ENCODE measurements around the gene PLPP4.
A peak's percentile ranks its signal among the peaks of the same experiment; 100 is the strongest.
"Not testable (repeated sequence)": the region's sequence is repeated elsewhere in the genome, so short reads cannot be mapped to it uniquely, and the experiment has no call there.

The PLPP4 gene

GRCh38 chr10:120485946-120486345 is 28.9 kb downstream of the PLPP4 start:
- Histone ChIP-seq H3K4me3 (ENCODE audit: extremely low read depth, insufficient read depth, low read length, poor library complexity, severe bottlenecking) (no peak overlapping the region), H3K36me3 (ENCODE audit: control insufficient read depth, insufficient read depth, low read length) (no peaks in the 10 kb centered on the region), H3K27ac (ENCODE audit: low read depth, low read length, severe bottlenecking) (no peak overlapping the region), H3K4me1 (ENCODE audit: control insufficient read depth, insufficient read depth, low read length, poor library complexity, severe bottlenecking) (peaks cover 11% of the 10 kb centered on the region), H3K9me3 (ENCODE audit: control insufficient read depth, low read length) (peaks cover 4% of the 10 kb centered on the region)
- WGBS, 2 experiments (ENCODE audit: insufficient coverage in 2 of 2): 79 to 96% methylated on average over 5 to 7 of the region's 8 CpGs

- Histone ChIP-seq H3K36me3 (ENCODE audit: control insufficient read depth, insufficient read depth, low read length) (no peaks in the 10 kb centered on the region), H3K9me3 (ENCODE audit: control insufficient read depth, low read length) (no peaks in the 10 kb centered on the region), H3K27ac (ENCODE audit: low read depth, low read length, severe bottlenecking) (no peak overlapping the region), H3K4me1 (ENCODE audit: control insufficient read depth, insufficient read depth, low read length, poor library complexity, severe bottlenecking) (peaks cover 12% of the 10 kb centered on the region), H3K4me3 (ENCODE audit: extremely low read depth, insufficient read depth, low read length, poor library complexity, severe bottlenecking) (no peak overlapping the region)
- WGBS, 2 experiments (ENCODE audit: insufficient coverage in 2 of 2): 79 to 98% methylated on average over 4 of the region's 6 CpGs
These were observed 29.7 kb downstream of the PLPP4 start for GRCh38 chr10:120486671-120487205.

DNA sequence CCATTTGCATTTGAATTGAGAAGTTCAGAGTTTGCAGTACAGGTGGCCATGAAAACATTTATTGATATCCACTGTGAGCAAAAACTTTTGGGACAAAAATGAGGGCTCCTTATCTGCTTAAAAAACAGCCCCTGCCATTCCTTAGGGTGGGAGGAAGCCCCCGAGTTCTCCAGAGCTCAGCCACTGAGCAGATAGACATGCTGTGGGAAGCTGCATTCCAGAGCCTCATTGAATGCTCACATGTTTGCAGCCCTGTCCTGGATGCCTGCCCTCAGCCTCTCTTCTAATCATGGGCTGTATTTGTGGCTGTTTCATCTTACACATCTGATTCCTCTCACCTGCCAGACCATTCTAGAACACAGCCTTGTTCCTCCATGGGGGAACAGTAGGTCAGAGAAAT is 33.3 kb downstream of the PLPP4 start:
- no peaks in the 10 kb centered on the region for H3K9me3 ChIP-seq (ENCODE audit: control insufficient read depth, low read length)
- H3K4me3 ChIP-seq (ENCODE audit: extremely low read depth, insufficient read depth, low read length, poor library complexity, severe bottlenecking): no peak overlapping the region
- no peaks in the 10 kb centered on the region for H3K36me3 ChIP-seq (ENCODE audit: control insufficient read depth, insufficient read depth, low read length)
- H3K4me1 ChIP-seq (ENCODE audit: control insufficient read depth, insufficient read depth, low read length, poor library complexity, severe bottlenecking): peaks cover 26% of the 10 kb centered on the region
- H3K27ac ChIP-seq (ENCODE audit: low read depth, low read length, severe bottlenecking): no peak overlapping the region
- WGBS, 2 experiments (ENCODE audit: insufficient coverage in 2 of 2): 78% methylated on average over 1 of the region's 1 CpG

DNA sequence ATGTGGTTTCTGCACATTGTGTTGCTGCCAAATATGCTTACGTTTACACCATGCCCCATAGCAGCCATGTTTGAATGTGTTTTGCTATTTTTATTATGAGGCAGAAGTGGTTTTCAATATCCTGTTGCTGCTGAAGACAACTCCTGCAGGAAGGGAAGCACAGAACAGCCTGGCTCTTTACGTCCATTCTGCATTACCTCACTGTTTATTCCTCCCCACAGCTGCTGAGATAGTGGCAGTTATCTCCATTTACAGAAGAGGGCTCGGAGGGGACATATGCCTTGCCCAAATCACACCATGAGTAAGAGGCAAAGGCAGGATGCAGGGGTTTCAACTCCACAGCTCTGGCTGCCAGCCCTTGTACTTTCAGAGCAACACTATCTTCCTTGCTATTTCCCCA is 35.3 kb downstream of the PLPP4 start:
- Histone ChIP-seq H3K9me3 (ENCODE audit: control insufficient read depth, low read length) (no peaks in the 10 kb centered on the region), H3K27ac (ENCODE audit: low read depth, low read length, severe bottlenecking) (peak overlapping the region; percentile 56), H3K36me3 (ENCODE audit: control insufficient read depth, insufficient read depth, low read length) (no peaks in the 10 kb centered on the region), H3K4me1 (ENCODE audit: control insufficient read depth, insufficient read depth, low read length, poor library complexity, severe bottlenecking) (peaks cover 26% of the 10 kb centered on the region), H3K4me3 (ENCODE audit: extremely low read depth, insufficient read depth, low read length, poor library complexity, severe bottlenecking) (no peak overlapping the region)
- WGBS, 2 experiments (ENCODE audit: insufficient coverage in 2 of 2): 63 to 70% methylated on average over 2 of the region's 3 CpGs

GRCh38 chr10:120493411-120494312 is 36.6 kb downstream of the PLPP4 start:
- no peak overlapping the region for H3K4me3 ChIP-seq (ENCODE audit: extremely low read depth, insufficient read depth, low read length, poor library complexity, severe bottlenecking)
- no peaks in the 10 kb centered on the region for H3K9me3 ChIP-seq (ENCODE audit: control insufficient read depth, low read length)
- H3K4me1 ChIP-seq (ENCODE audit: control insufficient read depth, insufficient read depth, low read length, poor library complexity, severe bottlenecking): peaks cover 26% of the 10 kb centered on the region
- H3K36me3 ChIP-seq (ENCODE audit: control insufficient read depth, insufficient read depth, low read length): no peaks in the 10 kb centered on the region
- no peak overlapping the region for H3K27ac ChIP-seq (ENCODE audit: low read depth, low read length, severe bottlenecking)
- 98% methylated on average over 4 to 5 of the region's 11 CpGs for WGBS, 2 experiments (ENCODE audit: insufficient coverage in 2 of 2)

- Histone ChIP-seq H3K9me3 (ENCODE audit: control insufficient read depth, low read length) (no peaks in the 10 kb centered on the region), H3K36me3 (ENCODE audit: control insufficient read depth, insufficient read depth, low read length) (no peaks in the 10 kb centered on the region), H3K27ac (ENCODE audit: low read depth, low read length, severe bottlenecking) (no peak overlapping the region), H3K4me3 (ENCODE audit: extremely low read depth, insufficient read depth, low read length, poor library complexity, severe bottlenecking) (no peak overlapping the region), H3K4me1 (ENCODE audit: control insufficient read depth, insufficient read depth, low read length, poor library complexity, severe bottlenecking) (peaks cover 26% of the 10 kb centered on the region)
- WGBS, 2 experiments (ENCODE audit: insufficient coverage in 2 of 2): 94 to 96% methylated on average over 5 of the region's 6 CpGs
These were observed 37.3 kb downstream of the PLPP4 start for GRCh38 chr10:120494313-120494710.

DNA sequence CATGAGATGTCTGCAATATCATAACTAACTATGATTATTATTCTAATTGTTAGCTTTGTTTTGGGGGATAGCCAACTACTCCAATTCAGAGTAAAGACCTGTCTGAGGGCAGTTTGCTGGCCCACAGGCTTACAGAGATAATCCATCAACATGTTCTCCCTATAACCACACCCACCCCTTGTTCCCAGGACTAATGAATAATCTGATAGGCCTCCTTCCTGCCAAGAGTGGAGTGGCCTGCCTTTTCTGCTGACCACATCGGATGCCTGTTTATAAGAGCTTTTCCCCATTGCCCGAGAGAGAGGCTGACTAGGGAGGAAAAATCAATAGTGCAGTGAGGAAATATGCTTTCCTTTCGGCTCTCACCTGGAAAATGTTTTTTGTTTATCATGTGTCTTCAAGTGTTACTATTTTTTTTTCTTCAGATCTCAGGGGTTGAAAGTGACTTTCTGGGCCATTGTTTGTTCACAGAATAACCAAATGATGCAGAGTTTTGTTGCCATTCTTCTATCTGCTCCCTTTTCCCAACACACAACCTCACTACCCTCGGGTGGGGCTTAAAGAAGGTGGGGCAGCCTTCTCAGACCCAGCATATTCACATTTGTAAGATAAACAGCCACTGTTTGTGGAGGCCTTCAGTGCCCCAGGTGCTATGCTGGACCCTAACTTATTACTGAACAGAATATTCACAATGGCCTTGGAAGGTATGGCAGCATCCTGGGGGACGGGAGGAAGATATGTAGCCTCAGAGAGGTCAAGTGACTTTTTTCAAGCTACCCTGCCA is 38.4 kb downstream of the PLPP4 start:
- H3K9me3 ChIP-seq (ENCODE audit: control insufficient read depth, low read length): no peaks in the 10 kb centered on the region
- H3K27ac ChIP-seq (ENCODE audit: low read depth, low read length, severe bottlenecking): peak overlapping the region; percentile 32
- no peaks in the 10 kb centered on the region for H3K36me3 ChIP-seq (ENCODE audit: control insufficient read depth, insufficient read depth, low read length)
- 81 to 94% methylated on average over 3 to 4 of the region's 5 CpGs for WGBS, 2 experiments (ENCODE audit: insufficient coverage in 2 of 2)
- H3K4me3 ChIP-seq (ENCODE audit: extremely low read depth, insufficient read depth, low read length, poor library complexity, severe bottlenecking): no peak overlapping the region
- peaks cover 19% of the 10 kb centered on the region for H3K4me1 ChIP-seq (ENCODE audit: control insufficient read depth, insufficient read depth, low read length, poor library complexity, severe bottlenecking)

DNA sequence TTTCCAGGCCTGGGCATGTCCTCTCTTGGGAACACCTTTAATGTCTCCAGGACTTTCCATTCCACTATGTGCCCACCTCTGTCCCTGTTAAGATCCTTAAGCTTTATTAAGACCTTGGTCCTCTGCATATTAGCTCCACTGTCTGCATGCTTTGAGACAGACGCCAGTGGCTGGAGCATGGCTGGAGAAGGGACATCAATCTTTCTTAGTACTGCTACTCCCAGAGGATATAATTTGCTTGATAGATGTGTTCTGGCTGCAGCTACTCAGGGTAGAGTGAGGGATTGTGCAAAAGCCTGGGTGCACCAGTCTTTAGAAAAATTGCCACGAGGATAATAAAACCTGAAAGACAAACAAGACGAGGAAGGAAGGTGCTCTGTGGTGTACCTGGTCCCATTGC is 42.9 kb downstream of the PLPP4 start:
- Histone ChIP-seq H3K4me3 (ENCODE audit: extremely low read depth, insufficient read depth, low read length, poor library complexity, severe bottlenecking) (no peak overlapping the region), H3K27ac (ENCODE audit: low read depth, low read length, severe bottlenecking) (no peak overlapping the region), H3K4me1 (ENCODE audit: control insufficient read depth, insufficient read depth, low read length, poor library complexity, severe bottlenecking) (peaks cover 5% of the 10 kb centered on the region), H3K36me3 (ENCODE audit: control insufficient read depth, insufficient read depth, low read length) (peaks cover 3% of the 10 kb centered on the region), H3K9me3 (ENCODE audit: control insufficient read depth, low read length) (no peaks in the 10 kb centered on the region)
- 85 to 95% methylated on average over 2 to 3 of the region's 3 CpGs for whole genome bisulfite sequencing, 2 experiments (ENCODE audit: insufficient coverage in 2 of 2)

- no peaks in the 10 kb centered on the region for H3K9me3 ChIP-seq (ENCODE audit: control insufficient read depth, low read length)
- no peak overlapping the region for H3K27ac ChIP-seq (ENCODE audit: low read depth, low read length, severe bottlenecking)
- H3K4me1 ChIP-seq (ENCODE audit: control insufficient read depth, insufficient read depth, low read length, poor library complexity, severe bottlenecking): peaks cover 5% of the 10 kb centered on the region
- no peak overlapping the region for H3K4me3 ChIP-seq (ENCODE audit: extremely low read depth, insufficient read depth, low read length, poor library complexity, severe bottlenecking)
- WGBS, 2 experiments (ENCODE audit: insufficient coverage in 2 of 2): 57 to 92% methylated on average over 1 to 2 of the region's 3 CpGs
- H3K36me3 ChIP-seq (ENCODE audit: control insufficient read depth, insufficient read depth, low read length): peaks cover 6% of the 10 kb centered on the region
These were observed 46.7 kb downstream of the PLPP4 start for GRCh38 chr10:120503689-120504088.

DNA sequence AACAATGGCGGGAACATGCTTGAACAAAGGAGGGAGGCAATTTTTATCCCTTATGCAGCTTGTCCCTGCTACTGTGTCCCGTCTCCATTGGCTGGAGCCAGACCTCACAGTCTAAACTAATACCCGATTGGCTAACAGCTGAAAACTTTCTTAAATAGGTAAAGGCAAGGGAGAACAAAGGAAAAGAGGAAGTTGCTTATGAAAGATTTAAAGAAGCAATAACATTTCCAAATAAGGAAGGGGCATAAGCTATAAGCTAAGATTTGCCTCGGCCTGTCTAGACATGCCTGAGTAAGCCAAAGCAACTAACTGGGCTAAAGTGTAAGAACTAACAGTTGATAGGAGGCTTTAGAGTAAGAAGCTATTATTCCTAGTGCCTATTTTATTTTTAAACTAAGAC is 47.2 kb downstream of the PLPP4 start:
- not testable (repeated sequence) for H3K27ac ChIP-seq (ENCODE audit: low read depth, low read length, severe bottlenecking); H3K4me3 ChIP-seq (ENCODE audit: extremely low read depth, insufficient read depth, low read length, poor library complexity, severe bottlenecking); H3K4me1 ChIP-seq (ENCODE audit: control insufficient read depth, insufficient read depth, low read length, poor library complexity, severe bottlenecking); H3K9me3 ChIP-seq (ENCODE audit: control insufficient read depth, low read length); H3K36me3 ChIP-seq (ENCODE audit: control insufficient read depth, insufficient read depth, low read length)
- 100% methylated on average over 1 of the region's 4 CpGs for WGBS, 2 experiments (ENCODE audit: insufficient coverage in 2 of 2)

Data from mesodermal cell (in vitro differentiated cells).